Esophagus squamous epithelium (tissue), 5 donors: ENCODE data around the gene PIP5KL1. TPM values are rescaled to one million over a fixed set of nuclear protein-coding genes. Genes with fewer than 3 reads are reported as not detected.

ENCODE experiments used
- DNase-seq: peaks from one replicate; lab custom pipeline; 2025; lab: John Stamatoyannopoulos, UW
- H3K27ac ChIP-seq, 4 donors: fragments of 200-600 bp; sonication (generic); one replicate each; pipeline ENCODE4 v1.5.1; 2016 to 2019; ENCODE audit warnings: mild to moderate bottlenecking in 1 of 4
- H3K27me3 ChIP-seq, 4 donors: fragments of 200-600 bp; sonication (generic); 1 replicate in 3 of 4; 2 replicates in 1 of 4; pipeline versions ENCODE4 v1.5.1 to v1.6.0; 2017 to 2021; ENCODE audit warnings: antibody characterized with exemption in 1 of 4
- H3K36me3 ChIP-seq, 3 donors: fragments of 200-600 bp; sonication (generic); one replicate each; pipeline ENCODE4 v1.5.1; 2016 to 2019
- H3K4me1 ChIP-seq, 3 donors: fragments of 200-600 bp; sonication (generic); one replicate each; pipeline ENCODE4 v1.5.1; 2017 to 2019
- H3K4me3 ChIP-seq, 4 donors: fragments of 200-600 bp; sonication (generic); 1 replicate in 3 of 4; 2 replicates in 1 of 4; pipeline ENCODE4 v1.5.1; 2016 to 2019; ENCODE audit warnings: mild to moderate bottlenecking in 2 of 4, moderate library complexity in 1 of 4
- H3K9me3 ChIP-seq, 3 donors: fragments of 200-600 bp; sonication (generic); one replicate each; pipeline ENCODE4 v1.5.1; 2016 to 2019
- POLR2A ChIP-seq, 4 donors: fragments of 450-650 bp; IDR thresholded peaks; one replicate each; pipeline ENCODE4 v1.6.1; 2017; ENCODE audit warnings: antibody characterized with exemption in 4 of 4, mild to moderate bottlenecking in 4 of 4, moderate library complexity in 3 of 4
- WGBS, 2 donors: methylation state at CpG; one replicate each; pipeline ENCODE4 v1.1.5; 2018; 5-methylcytosine and 5-hydroxymethylcytosine counted together
- intact Hi-C: fragments of 100-400 bp; cut with DNase I; formaldehyde crosslinking; loops from one replicate; pipeline ENCODE4 v1.15.0; 2022
- total RNA-seq, 4 donors: library from RNA; depleted of rRNA; stranded (reverse); fragments of >200 nt; gene quantifications; one replicate each; pipeline ENCODE4 v1.1.0, GENCODE V29; 2016
- TF ChIP-seq, protein P1 (sequence below), 6 experiments: fragments of 450-650 bp in 4 of 6; fragments of 200-600 bp in 2 of 6; sonication (generic) in 2 of 6; IDR thresholded peaks; one replicate each; pipeline ENCODE4 v1.5.1; 2016 to 2019; ENCODE audit warnings: antibody characterized with exemption in 6 of 6, mild to moderate bottlenecking in 4 of 6, moderate library complexity in 4 of 6
- donor health status: DM: yes; HTN: yes; CAD: no.

PIP5KL1 gene
- total RNA-seq, 4 donors from 2014 or later = 3.1 to 4.6 (median 3.6) TPM; not detected in 1

DNA sequence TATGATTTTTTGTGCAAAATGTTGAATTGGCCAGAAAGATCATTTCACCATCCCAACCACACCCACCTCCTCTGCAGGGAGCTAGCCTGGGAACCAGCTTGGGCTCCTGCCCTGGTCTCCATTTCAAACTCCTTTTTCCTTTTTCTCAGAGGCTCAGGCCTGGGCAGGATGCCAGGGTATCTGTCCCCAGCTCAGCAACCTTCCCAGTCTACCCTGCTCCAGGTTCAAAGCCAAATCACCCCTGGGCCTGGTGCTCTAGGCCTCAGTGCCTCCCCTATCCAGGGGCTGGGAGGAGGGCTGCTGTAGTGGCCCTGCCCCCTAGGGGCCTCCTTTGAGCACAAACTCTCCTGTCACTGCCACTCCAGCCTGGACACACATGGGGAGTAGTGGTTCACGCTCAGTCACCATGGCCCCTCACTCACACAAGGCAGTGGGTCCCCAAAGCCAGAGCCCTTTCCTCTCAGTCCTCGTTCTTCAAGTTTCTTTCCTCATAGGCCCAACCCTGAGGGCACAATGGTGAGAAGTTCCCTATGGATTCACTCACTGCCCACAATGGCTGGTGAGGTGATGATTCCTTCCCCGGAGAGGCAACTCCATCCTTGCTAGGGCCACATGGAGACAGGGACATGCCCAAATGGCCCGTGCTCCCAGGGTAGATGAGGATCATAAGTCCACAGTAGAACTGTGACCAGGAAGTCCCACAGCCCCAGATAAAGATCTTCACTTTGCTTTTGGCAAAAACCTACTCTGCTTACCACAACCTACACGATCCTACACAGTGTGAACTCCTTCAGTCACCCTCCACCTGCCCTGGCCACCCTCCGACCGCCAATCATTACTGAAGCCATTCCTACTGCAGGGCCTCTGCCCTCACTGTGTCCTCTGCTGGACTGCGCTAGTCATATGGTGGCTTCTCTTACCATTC is 12.1 kb downstream of the PIP5KL1 start:
- Histone ChIP-seq H3K9me3 (no peaks in the 10 kb centered on the region), H3K27me3 (peaks cover 0 to 5% (median 0%) of the 10 kb centered on the region in 4 donors), H3K36me3 (peaks cover 0 to 9% (median 0%) of the 10 kb centered on the region in 3 donors), H3K4me3 (no peak overlapping the region), H3K27ac (peak overlapping the region; percentile 65 to 87 (median 77)), H3K4me1 (peaks cover 47 to 77% (median 50%) of the 10 kb centered on the region in 3 donors)
- WGBS, 2 donors = 69 to 83% methylated on average over 6 to 8 of the region's 8 CpGs
- intact Hi-C loops = no loop called here
- no peak for DNase-seq
- TF ChIP-seq POLR2A (IDR thresholded peaks at IDR 0.05) = no peak
- TF ChIP-seq, protein P1, sequence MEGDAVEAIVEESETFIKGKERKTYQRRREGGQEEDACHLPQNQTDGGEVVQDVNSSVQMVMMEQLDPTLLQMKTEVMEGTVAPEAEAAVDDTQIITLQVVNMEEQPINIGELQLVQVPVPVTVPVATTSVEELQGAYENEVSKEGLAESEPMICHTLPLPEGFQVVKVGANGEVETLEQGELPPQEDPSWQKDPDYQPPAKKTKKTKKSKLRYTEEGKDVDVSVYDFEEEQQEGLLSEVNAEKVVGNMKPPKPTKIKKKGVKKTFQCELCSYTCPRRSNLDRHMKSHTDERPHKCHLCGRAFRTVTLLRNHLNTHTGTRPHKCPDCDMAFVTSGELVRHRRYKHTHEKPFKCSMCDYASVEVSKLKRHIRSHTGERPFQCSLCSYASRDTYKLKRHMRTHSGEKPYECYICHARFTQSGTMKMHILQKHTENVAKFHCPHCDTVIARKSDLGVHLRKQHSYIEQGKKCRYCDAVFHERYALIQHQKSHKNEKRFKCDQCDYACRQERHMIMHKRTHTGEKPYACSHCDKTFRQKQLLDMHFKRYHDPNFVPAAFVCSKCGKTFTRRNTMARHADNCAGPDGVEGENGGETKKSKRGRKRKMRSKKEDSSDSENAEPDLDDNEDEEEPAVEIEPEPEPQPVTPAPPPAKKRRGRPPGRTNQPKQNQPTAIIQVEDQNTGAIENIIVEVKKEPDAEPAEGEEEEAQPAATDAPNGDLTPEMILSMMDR (IDR thresholded peaks at IDR 0.05) = peak in 2 of 6 experiments; percentile 13 to 16

- Histone ChIP-seq H3K4me3 (peak overlapping the region in 2 of 4 donors; percentile 66 to 81), H3K36me3 (peaks cover 0 to 17% (median 0%) of the 10 kb centered on the region in 3 donors), H3K27ac (peak overlapping the region; percentile 65 to 87 (median 77)), H3K4me1 (peaks cover 47 to 77% (median 50%) of the 10 kb centered on the region in 3 donors), H3K27me3 (peaks cover 0 to 5% (median 0%) of the 10 kb centered on the region in 4 donors), H3K9me3 (no peaks in the 10 kb centered on the region)
- DNase-seq = no peak
- intact Hi-C loops = no loop called here
- no peak for TF ChIP-seq POLR2A (IDR thresholded peaks at IDR 0.05)
- TF ChIP-seq, protein P1 (IDR thresholded peaks at IDR 0.05) = no peak
- 54 to 62% methylated on average over 5 to 6 of the region's 6 CpGs for WGBS, 2 donors
Measured at GRCh38 chr9:127917603-127918002, 13.0 kb downstream of the PIP5KL1 start.

GRCh38 chr9:127916720-127917581 is 13.6 kb downstream of the PIP5KL1 start, which contains the start of gene ST6GALNAC4:
Gene ST6GALNAC4, minus strand, starts transcription at chr9:127917041. Its CDS starts 622 bp downstream, at chr9:127916419.
- H3K27ac ChIP-seq = peak within 1 kb of the TSS; percentile 65 to 87 (median 77)
- H3K9me3 ChIP-seq = no peaks in the 10 kb centered on the region
- peak; percentile 39 for DNase-seq
- peaks cover 47 to 74% (median 49%) of the 10 kb centered on the region in 3 donors for H3K4me1 ChIP-seq
- peaks cover 0 to 24% (median 5%) of the 10 kb centered on the region in 3 donors for H3K36me3 ChIP-seq
- 8 to 21% methylated on average over 4 to 17 of the region's 71 CpGs for WGBS, 2 donors
- peak in 1 of 4 donors; percentile 62 for TF ChIP-seq POLR2A (IDR thresholded peaks at IDR 0.05)
- TF ChIP-seq, protein P1 (IDR thresholded peaks at IDR 0.05) = no peak
- H3K4me3 ChIP-seq = peak within 1 kb of the TSS; percentile 35 to 81 (median 68)
- intact Hi-C loops = no loop called here
- peaks cover 0 to 3% (median 0%) of the 10 kb centered on the region in 4 donors for H3K27me3 ChIP-seq

DNA sequence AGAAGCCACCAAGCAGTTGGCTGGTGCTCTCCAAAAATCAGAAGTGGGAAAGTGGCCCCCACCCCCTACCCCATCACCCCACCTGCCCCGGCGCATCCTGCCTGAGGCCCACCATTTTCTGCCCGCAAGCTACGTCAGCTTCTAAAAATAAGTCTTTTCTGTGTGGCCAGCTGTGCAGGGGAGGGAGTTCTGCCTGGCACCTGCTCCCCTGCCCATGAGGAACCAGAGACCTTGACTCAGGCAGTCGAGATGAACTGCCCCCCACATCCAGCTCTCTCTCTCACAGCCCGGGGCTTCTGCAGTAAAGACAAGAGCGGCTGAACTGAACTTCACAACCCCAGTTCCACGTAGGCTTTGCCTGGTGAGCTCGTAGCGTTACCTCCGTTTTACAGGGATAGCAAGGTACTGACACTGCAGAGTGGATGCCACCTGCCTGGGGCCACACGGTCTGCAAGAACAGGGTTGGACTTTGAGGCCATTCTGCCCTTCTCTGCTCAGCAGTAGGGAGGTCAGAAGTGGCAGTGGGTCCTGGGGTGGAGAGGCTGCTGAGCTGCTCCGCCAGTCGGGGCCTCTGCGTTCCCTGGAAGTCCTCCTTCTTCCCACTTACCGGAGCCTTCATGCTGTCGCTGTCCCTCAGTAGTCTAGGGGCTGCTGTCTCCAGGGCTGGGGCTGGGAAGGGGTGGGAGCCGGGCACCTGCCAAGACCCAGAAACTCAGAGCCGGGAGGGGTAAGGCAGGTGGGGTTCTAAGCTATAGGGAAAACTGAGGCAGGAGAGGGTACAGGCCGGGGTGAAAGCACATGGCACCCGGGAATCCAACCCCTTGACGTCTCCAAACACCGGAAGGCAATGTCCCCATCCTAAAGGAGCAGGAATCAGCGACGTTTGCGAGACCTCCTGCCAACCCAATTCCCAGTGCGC is 14.5 kb downstream of the PIP5KL1 start:
- Histone ChIP-seq H3K9me3 (no peaks in the 10 kb centered on the region), H3K4me1 (peaks cover 38 to 68% (median 44%) of the 10 kb centered on the region in 3 donors), H3K36me3 (peaks cover 2 to 33% (median 11%) of the 10 kb centered on the region in 3 donors), H3K4me3 (peak overlapping the region; percentile 35 to 81 (median 68)), H3K27me3 (no peaks in the 10 kb centered on the region), H3K27ac (peak overlapping the region; percentile 65 to 87 (median 73))
- DNase-seq = no peak
- 23 to 40% methylated on average over 7 to 15 of the region's 27 CpGs for WGBS, 2 donors
- intact Hi-C loops = no loop called here
- TF ChIP-seq, protein P1 (IDR thresholded peaks at IDR 0.05) = no peak
- peak in 1 of 4 donors; percentile 53 for TF ChIP-seq POLR2A (IDR thresholded peaks at IDR 0.05)
